HL-60 (cell line): ENCODE results near the gene GDPD5.

Experiments
- CTCF ChIP-seq: IDR thresholded peaks from one replicate; pipeline ENCODE4 v1.5.1; 2011; ENCODE audit warnings: low read length, control low read depth, inconsistent platforms; ENCODE audit not compliant: insufficient read depth
- GABPA ChIP-seq: IDR thresholded peaks from 2 replicates; pipeline ENCODE4 v1.6.1; 2012; ENCODE audit warnings: low read depth
- POLR2AphosphoS5 ChIP-seq: IDR thresholded peaks from 2 replicates; pipeline ENCODE4 v1.6.1; 2012; ENCODE audit warnings: low read depth
- REST ChIP-seq: IDR thresholded peaks from 2 replicates; pipeline ENCODE4 v1.6.1; 2012; ENCODE audit warnings: low read depth; ENCODE audit not compliant: insufficient replicate concordance

- TF ChIP-seq CTCF, result no peak
- no peak for TF ChIP-seq REST
- no peak for TF ChIP-seq POLR2AphosphoS5
- no peak for TF ChIP-seq GABPA
These were observed 76.5 kb downstream of the GDPD5 start for GRCh38 chr11:75449271-75449670.
